ENCODE measurements around the gene ACO2.

ACO2 gene

DNA sequence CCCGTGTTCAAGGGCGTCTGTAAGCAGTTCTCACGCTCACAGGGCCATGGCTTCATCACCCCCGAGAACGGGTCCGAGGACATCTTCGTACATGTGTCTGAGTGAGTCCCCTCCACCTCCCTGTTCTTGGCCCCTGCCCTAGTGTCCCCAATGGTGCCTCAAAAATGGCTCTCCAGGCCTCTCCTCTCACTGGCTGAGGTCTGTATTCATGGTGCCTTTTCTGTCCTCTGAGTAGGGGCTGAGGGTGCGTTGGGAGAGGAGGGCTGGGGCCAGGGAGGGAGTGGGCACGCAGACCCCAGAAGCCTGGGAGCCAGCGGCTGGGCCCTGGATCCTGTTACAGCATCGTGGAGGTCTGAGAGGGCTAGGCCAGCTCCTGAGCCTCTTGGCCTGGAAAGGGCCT lies 104.8 kb downstream of the ACO2 start:
- DNase-seq: no peak

DNA sequence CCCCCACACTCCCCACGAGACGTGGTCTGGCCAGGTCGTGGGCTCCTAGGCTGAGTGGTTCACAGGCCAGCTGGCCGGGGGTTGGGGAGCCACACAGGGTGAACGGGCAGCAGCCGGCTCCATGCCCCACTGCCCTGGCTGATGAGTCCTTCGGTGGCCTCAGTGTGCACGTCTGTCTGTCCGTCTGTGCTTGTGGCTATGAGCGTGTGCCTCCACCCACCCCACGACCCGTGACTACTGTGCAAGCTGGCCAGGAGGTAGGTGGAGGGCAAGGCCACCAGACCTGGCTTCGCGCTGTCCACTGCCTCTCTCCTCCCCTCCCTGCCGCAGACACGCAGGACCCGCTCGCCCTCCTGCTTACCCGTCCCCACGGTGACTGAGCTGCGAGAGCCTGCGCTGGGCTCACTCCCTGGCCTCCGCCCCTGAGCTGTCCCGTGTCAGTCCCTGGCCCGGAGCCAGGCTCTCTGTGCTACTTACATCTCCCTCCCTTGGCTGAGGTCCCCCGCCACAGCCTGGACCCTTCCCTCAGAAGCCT lies 106.0 kb downstream of the ACO2 start:
- DNase-seq: no peak

DNA sequence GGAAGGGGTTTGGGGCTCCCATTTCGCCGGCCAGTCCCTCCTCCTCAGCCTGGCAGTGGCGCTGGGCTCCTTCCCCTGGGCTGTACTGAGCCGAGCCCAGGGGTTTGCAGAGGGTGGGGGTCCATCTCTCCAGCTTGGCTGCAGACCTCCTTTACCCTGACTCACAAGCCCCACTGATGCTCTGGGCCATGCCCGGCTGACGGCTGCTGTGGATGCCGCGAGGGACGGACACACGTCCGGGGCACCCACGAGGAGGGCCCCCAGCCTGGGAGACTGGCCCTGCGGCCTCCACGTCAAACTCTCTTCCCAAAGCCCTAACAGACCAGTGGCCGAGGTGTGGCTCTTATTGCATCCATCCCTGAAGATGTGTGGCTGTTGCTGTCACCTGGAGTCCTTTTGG lies 106.6 kb downstream of the ACO2 start:
- no peak for DNase-seq

DNA sequence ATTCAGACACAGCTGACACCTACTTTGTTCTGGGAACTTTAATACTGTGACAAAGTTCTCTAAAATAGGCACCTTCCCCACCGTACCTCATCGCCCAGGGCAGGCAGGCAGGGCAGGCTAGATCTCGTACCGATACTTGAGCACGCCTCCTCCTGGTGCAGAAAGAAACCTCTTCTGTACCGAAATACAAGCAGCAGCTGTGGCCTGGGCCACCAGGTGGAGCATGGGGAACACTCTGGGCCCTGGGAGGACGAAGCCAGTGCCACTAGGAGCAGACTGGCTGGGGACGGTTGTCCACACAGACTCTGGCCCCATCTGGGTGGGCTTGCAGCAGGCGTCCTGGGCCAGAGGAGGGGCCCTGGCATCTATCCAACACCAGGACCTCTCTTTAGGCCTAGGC lies 108.0 kb downstream of the ACO2 start:
- no peak for DNase-seq

DNA sequence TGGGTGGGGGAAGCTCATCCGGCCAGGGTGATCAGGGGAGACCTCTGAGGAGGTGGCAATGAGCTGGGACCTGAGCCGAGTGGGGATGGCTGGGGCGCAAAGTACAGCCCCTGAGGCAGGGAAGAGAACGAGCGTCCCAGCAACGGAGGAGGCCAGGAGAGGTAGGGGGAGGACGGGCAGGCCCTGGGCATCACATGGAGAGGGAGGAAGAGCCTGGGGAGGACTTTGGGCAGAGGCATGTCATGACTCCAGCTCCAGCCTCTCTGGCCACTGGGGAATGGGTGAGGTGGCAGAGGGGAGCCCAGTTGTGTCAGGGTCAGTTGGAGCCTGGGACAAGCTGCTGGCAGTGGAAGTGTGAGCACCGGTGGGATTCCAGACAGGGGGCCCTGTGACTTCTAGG lies 109.2 kb downstream of the ACO2 start:
- DNase-seq: no peak

Data from DMS79 (cell line).